HepG2 (cell line): ENCODE data around the gene GLT1D1. TPM values are rescaled to one million over a fixed set of nuclear protein-coding genes. Genes with fewer than 3 reads are reported as not detected.

ENCODE experiments used
- ATAC-seq: fragments of 200-7000 bp; cut with Tn5 transposase; 3 replicates; pipeline ENCODE4 v1.9.1; 2020; ENCODE audit warnings: mild to moderate bottlenecking, moderate library complexity
- BruUV-seq: library from RNA; stranded (reverse); fragments of 400-500 nt; replicated peaks from 2 replicates; lab custom pipeline; 2021; lab: Mats Ljungman, UMichigan
- CTCF ChIA-PET: fragments of 300-600 bp; formaldehyde crosslinking; extraction: SDS; loops from one replicate; lab custom pipeline; 2021; ENCODE audit warnings: low total read pairs, inconsistent platforms, low intra/inter-chr PET ratio; lab: Yijun Ruan, JAX
- POLR2A ChIA-PET: fragments of 350-600 bp; sonication (Branson Sonifier 250); formaldehyde crosslinking; loops from one replicate; lab custom pipeline; 2020; ENCODE audit warnings: antibody characterized with exemption, inconsistent platforms; lab: Yijun Ruan, JAX
- DNase-seq: peaks from one replicate; pipeline ENCODE4 v3.0.0-alpha.2; 2015; ENCODE audit warnings: low spot score
- FAIRE-seq: peaks from 3 replicates; lab custom pipeline; 2011; peaks lifted over from hg19 to GRCh38; lab: Jason Lieb, UNC
- H2AFZ ChIP-seq: one replicate; pipeline ENCODE4 v1.6.1; 2011; ENCODE audit warnings: low read length, inconsistent platforms
- H3K27ac ChIP-seq: fragments of 300-600 bp; 3 replicates; pipeline ENCODE4 v1.8.0; 2011; ENCODE audit warnings: mixed run types, mild to moderate bottlenecking, mixed read lengths, low read length, inconsistent platforms; ENCODE audit not compliant: insufficient read depth; ENCODE audit errors: extremely low read length
- H3K27me3 ChIP-seq, 2 experiments: fragments of 200-600 bp in 1 of 2; 2 replicates in 1 of 2; 3 replicates in 1 of 2; pipeline versions ENCODE4 v1.6.0 to v1.8.0; 2011; ENCODE audit warnings: low read length in 2 of 2, mild to moderate bottlenecking in 2 of 2, moderate library complexity in 2 of 2, inconsistent platforms in 1 of 2; ENCODE audit not compliant: insufficient read depth in 2 of 2, control insufficient read depth in 1 of 2
- H3K36me3 ChIP-seq, 2 experiments: fragments of 200-600 bp in 1 of 2; replicated peaks in 1 of 2; 2 replicates in 1 of 2; 3 replicates in 1 of 2; pipeline versions ENCODE4 v1.5.1 to v1.8.0; 2011; ENCODE audit warnings: low read length in 2 of 2, inconsistent platforms in 1 of 2; ENCODE audit not compliant: insufficient read depth in 2 of 2, control insufficient read depth in 1 of 2
- H3K4me1 ChIP-seq: 2 replicates; pipeline ENCODE4 v1.5.1; 2012; ENCODE audit warnings: low read length, inconsistent platforms; ENCODE audit not compliant: insufficient read depth
- H3K4me2 ChIP-seq: 2 replicates; pipeline ENCODE4 v1.6.0; 2011; ENCODE audit warnings: low read depth, low read length, inconsistent platforms
- H3K4me3 ChIP-seq, 3 experiments: fragments of 200-600 bp in 1 of 3; sonication (generic), shearing (Covaris generic) in 1 of 3; replicated peaks in 1 of 3; 2 replicates each; pipeline ENCODE4 v1.5.1; 2011 to 2016; ENCODE audit warnings: low read length in 3 of 3, inconsistent platforms in 2 of 3, low read depth in 2 of 3, mild to moderate bottlenecking in 2 of 3, control low read depth in 1 of 3, mixed read lengths in 1 of 3; ENCODE audit not compliant: insufficient read depth in 1 of 3
- H3K79me2 ChIP-seq: one replicate; pipeline ENCODE4 v1.6.1; 2011; ENCODE audit warnings: low read length, inconsistent platforms; ENCODE audit not compliant: insufficient read depth
- H3K9ac ChIP-seq: 2 replicates; pipeline ENCODE4 v1.6.0; 2011; ENCODE audit warnings: mild to moderate bottlenecking, low read depth, low read length, inconsistent platforms; ENCODE audit not compliant: insufficient read depth
- H3K9me3 ChIP-seq: 2 replicates; pipeline ENCODE4 v1.5.1; 2012; ENCODE audit warnings: mild to moderate bottlenecking, low read length
- H4K20me1 ChIP-seq: 2 replicates; pipeline ENCODE4 v1.6.0; 2011; ENCODE audit warnings: inconsistent platforms, mild to moderate bottlenecking, low read length, moderate library complexity; ENCODE audit not compliant: insufficient read depth
- CCAR2 ChIP-seq: fragments of 200-400 bp; formaldehyde crosslinking; optimal IDR thresholded peaks from 2 replicates; pipeline ENCODE3; 2018; ENCODE audit warnings: low read depth, mild to moderate bottlenecking, low read length, moderate library complexity
- E2F5 ChIP-seq: sonication (generic); formaldehyde crosslinking; conservative IDR thresholded peaks from 2 replicates; pipeline ENCODE4 v1.4.0; 2020; ENCODE audit warnings: missing genetic modification reagents
- HDAC2 ChIP-seq: sonication (generic); formaldehyde crosslinking; IDR thresholded peaks from 2 replicates; pipeline ENCODE4 v1.4.0; 2020; ENCODE audit warnings: missing genetic modification reagents
- HINFP ChIP-seq: sonication (generic); formaldehyde crosslinking; IDR thresholded peaks from 2 replicates; pipeline ENCODE4 v1.4.0; 2020; ENCODE audit warnings: low read depth, mild to moderate bottlenecking, missing genetic modification reagents
- JDP2 ChIP-seq: sonication (generic); formaldehyde crosslinking; IDR thresholded peaks from 2 replicates; pipeline ENCODE4 v1.8.1; 2022; ENCODE audit warnings: missing genetic modification reagents, borderline replicate concordance
- SOX13 ChIP-seq, 3 experiments: fragments of 450-650 bp in 1 of 3; sonication (generic) in 1 of 3; formaldehyde crosslinking in 1 of 3; IDR thresholded peaks in 2 of 3; conservative IDR thresholded peaks in 1 of 3; 2 replicates each; pipeline versions ENCODE4 v1.5.0 to v1.6.1; 2016 to 2020; ENCODE audit warnings: antibody characterized with exemption in 1 of 3, mild to moderate bottlenecking in 1 of 3, missing compliant biosample characterization in 1 of 3, missing genetic modification reagents in 1 of 3, moderate library complexity in 1 of 3
- SRSF4 ChIP-seq: fragments of 200-400 bp; formaldehyde crosslinking; IDR thresholded peaks from one replicate; pipeline ENCODE4 v1.6.1; 2018; ENCODE audit warnings: mild to moderate bottlenecking, low read depth, low read length, moderate library complexity; ENCODE audit not compliant: poor library complexity, severe bottlenecking
- SSRP1 ChIP-seq: IDR thresholded peaks from 2 replicates; pipeline ENCODE4 v1.6.1; 2016; ENCODE audit warnings: control low read depth
- ZNF260 ChIP-seq: sonication (generic); formaldehyde crosslinking; IDR thresholded peaks from 2 replicates; pipeline ENCODE4 v1.4.0; 2020; ENCODE audit warnings: missing genetic modification reagents, low read depth, mild to moderate bottlenecking, borderline replicate concordance
- ZNF44 ChIP-seq: sonication (generic); formaldehyde crosslinking; IDR thresholded peaks from 2 replicates; pipeline ENCODE4 v1.5.1; 2020; ENCODE audit warnings: mild to moderate bottlenecking, missing genetic modification reagents
- ZSCAN29 ChIP-seq: sonication (generic); formaldehyde crosslinking; conservative IDR thresholded peaks from 2 replicates; pipeline ENCODE4 v1.4.0; 2020; ENCODE audit warnings: mild to moderate bottlenecking, missing genetic modification reagents
- WGBS: methylation state at CpG from one replicate; pipeline ENCODE4 v1.1.6; 2017; ENCODE audit warnings: low lambda C conversion rate; 5-methylcytosine and 5-hydroxymethylcytosine counted together
- in situ Hi-C: cut with HindIII; loops from 2 replicates; pipeline ENCODE4 v1.10.0; 2017; ENCODE audit warnings: low pct_unique_long_range_greater_than_20kb; ENCODE audit not compliant: extremely low pct_ligation_motif_present
- intact Hi-C: fragments of 100-400 bp; cut with micrococcal nuclease; formaldehyde crosslinking; loops from one replicate; pipeline ENCODE4 v1.10.0; 2022; ENCODE audit not compliant: unreplicated experiment
- polyA plus RNA-seq, 8 experiments: library from polyadenylated mRNA; depleted of rRNA in 3 of 8; stranded (reverse) in 7 of 8; unstranded in 1 of 8; fragments of >200 nt; fragmentation: Illumina TruSeq in 4 of 8; extraction: Trizol in 4 of 8; gene quantifications; 2 replicates each; pipeline versions ENCODE4 v1.2.1 to v1.2.3, GENCODE V29; 2011 to 2016; ENCODE audit warnings: low read depth in 4 of 8, missing spikeins in 1 of 8, mixed read lengths in 1 of 8; ENCODE audit not compliant: insufficient read depth in 1 of 8
- total RNA-seq, 5 experiments: library from RNA; depleted of rRNA; stranded (reverse); fragments of >200 nt; fragmentation: Illumina TruSeq; extraction: Trizol; gene quantifications; 2 replicates each; pipeline ENCODE4 v1.2.3, GENCODE V29; 2016; ENCODE audit warnings: low read depth in 1 of 5
- TF ChIP-seq, protein P1 (sequence below): fragments of 450-650 bp; IDR thresholded peaks from 2 replicates; pipeline ENCODE4 v1.6.1; 2016
- TF ChIP-seq, protein P2 (sequence below): IDR thresholded peaks from 2 replicates; pipeline ENCODE4 v1.6.1; 2016; ENCODE audit warnings: missing genetic modification reagents, missing compliant biosample characterization

GLT1D1 gene
- total and polyA plus RNA-seq, 2 of the 13 experiments (the other 11 are each of a cell fraction or from before 2014, with no cell fraction given): 0.09 to 0.17 TPM

DNA sequence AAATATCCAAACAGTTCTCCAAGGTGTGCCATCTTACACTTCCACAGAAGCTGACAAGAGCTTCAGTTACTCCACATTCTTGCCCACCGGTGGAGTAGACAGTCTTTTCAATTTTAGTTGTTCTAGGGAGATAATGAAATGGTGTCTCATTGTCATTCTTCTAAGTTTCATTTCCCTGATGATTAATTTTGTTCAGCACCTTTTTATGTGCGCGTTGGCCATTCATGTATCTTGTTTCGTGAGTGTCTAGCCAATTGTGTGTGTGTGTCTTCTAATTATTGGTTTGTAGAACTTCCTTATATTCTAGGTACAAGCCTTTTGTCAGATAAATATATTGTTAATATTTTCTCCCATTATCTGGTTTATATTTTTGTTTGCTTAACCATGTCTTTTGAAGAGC is 63.1 kb downstream of the GLT1D1 start (continued):
- TF ChIP-seq HINFP (CRISPR knock-in tag) (no peak), HDAC2 (CRISPR knock-in tag) (no peak), SSRP1 (CRISPR knock-in tag) (no peak)
- TF ChIP-seq, all 625 proteins: peak for 0

DNA sequence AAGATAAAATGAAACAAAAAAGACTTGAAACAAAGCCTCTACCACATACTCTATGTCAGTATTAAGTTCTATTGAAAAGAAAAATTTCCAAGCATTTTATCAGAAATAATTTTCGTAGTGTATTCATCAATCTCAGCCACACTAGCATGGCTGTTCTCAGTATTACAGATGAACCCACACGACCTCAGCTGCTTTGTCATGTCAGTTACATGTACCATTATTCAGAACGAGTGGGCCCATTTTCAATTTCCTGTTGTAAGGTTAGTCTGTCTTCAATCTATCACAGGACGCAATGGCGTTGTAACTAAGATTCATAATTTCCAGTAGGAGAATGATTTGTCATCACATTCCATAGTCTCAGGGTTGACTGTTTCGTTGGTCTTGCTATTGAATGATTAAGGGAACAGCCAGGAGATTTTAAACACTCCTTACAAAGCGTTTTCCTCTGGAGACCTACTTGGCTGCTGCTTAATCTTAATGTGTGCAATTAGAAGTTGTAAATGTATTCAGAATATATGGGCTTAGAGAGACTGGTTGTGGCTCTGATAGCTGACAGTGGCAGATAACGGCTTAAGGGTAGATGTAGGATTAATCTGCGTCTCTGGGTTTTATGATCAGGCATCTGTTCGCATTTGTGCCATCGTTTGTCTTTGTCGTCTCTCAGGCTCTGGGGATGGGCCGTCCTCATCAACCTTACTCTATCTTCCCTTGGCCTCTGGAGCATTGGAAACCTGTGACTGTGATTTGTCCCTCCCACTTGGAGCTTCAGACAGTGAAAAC is 65.4 kb downstream of the GLT1D1 start:
- Histone ChIP-seq H3K9ac (no peak overlapping the region), H4K20me1 (no peaks in the 10 kb centered on the region), H3K9me3 (no peaks in the 10 kb centered on the region), H3K27me3 (no peaks in the 10 kb centered on the region), H3K4me1 (no peaks in the 10 kb centered on the region), H3K27ac (no peak overlapping the region), H3K79me2 (no peaks in the 10 kb centered on the region), H3K4me2 (no peak overlapping the region), H2AFZ (no peak overlapping the region), H3K36me3 (no peaks in the 10 kb centered on the region; a peak in 1 of 5 replicates), H3K4me3 (no peak overlapping the region)
- ChIA-PET CTCF (no interaction called here), POLR2A (no interaction called here)
- intact Hi-C loops (no loop called here), in situ Hi-C loops (no loop called here)
- DNase-seq (no peak), ATAC-seq (no peak), FAIRE-seq (no peak)
- TF ChIP-seq, protein P1, sequence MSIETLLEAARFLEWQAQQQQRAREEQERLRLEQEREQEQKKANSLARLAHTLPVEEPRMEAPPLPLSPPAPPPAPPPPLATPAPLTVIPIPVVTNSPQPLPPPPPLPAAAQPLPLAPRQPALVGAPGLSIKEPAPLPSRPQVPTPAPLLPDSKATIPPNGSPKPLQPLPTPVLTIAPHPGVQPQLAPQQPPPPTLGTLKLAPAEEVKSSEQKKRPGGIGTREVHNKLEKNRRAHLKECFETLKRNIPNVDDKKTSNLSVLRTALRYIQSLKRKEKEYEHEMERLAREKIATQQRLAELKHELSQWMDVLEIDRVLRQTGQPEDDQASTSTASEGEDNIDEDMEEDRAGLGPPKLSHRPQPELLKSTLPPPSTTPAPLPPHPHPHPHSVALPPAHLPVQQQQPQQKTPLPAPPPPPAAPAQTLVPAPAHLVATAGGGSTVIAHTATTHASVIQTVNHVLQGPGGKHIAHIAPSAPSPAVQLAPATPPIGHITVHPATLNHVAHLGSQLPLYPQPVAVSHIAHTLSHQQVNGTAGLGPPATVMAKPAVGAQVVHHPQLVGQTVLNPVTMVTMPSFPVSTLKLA: no peak
- TF ChIP-seq E2F5 (no peak), JDP2 (CRISPR knock-in tag) (no peak), ZNF260 (CRISPR knock-in tag) (no peak), ZNF44 (CRISPR knock-in tag) (no peak), ZSCAN29 (CRISPR knock-in tag) (no peak), CCAR2 (no peak), SRSF4 (no peak), SOX13 (IDR thresholded peaks at IDR 0.05) (no peak), SOX13 (CRISPR knock-in tag; conservative IDR thresholded peaks at IDR 0.05 in 1 of 2, IDR thresholded peaks at IDR 0.05 in 1 of 2) (no peak)
- TF ChIP-seq, protein P2, sequence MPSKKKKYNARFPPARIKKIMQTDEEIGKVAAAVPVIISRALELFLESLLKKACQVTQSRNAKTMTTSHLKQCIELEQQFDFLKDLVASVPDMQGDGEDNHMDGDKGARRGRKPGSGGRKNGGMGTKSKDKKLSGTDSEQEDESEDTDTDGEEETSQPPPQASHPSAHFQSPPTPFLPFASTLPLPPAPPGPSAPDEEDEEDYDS (CRISPR knock-in tag): no peak
- WGBS: 35% methylated on average over 13 of the region's 13 CpGs
- BruUV-seq: no TSS peak
